Measurements from ENCODE around the gene RASEF.

The RASEF gene

GRCh38 chr9:82991671-82992070, 71.3 kb downstream of the RASEF start:
- TF ChIP-seq CTCF (IDR thresholded peaks at IDR 0.05; ENCODE audit: low read depth, low read length) = no peak
- no peak overlapping the region for H3K4me3 ChIP-seq (ENCODE audit: low read depth, low read length)

GRCh38 chr9:82989929-82990328, 73.0 kb downstream of the RASEF start:
- TF ChIP-seq CTCF (IDR thresholded peaks at IDR 0.05; ENCODE audit: low read depth, low read length) = no peak
- H3K4me3 ChIP-seq (ENCODE audit: low read depth, low read length) = no peak overlapping the region

- no peak overlapping the region for H3K4me3 ChIP-seq (ENCODE audit: low read depth, low read length)
- TF ChIP-seq CTCF (IDR thresholded peaks at IDR 0.05; ENCODE audit: low read depth, low read length) = no peak
These were observed 74.5 kb downstream of the RASEF start for GRCh38 chr9:82988488-82988887.

- no peak overlapping the region for H3K4me3 ChIP-seq (ENCODE audit: low read depth, low read length)
- TF ChIP-seq CTCF (IDR thresholded peaks at IDR 0.05; ENCODE audit: low read depth, low read length) = no peak
These were observed 75.4 kb downstream of the RASEF start for GRCh38 chr9:82987370-82988189.

- no peak for TF ChIP-seq CTCF (IDR thresholded peaks at IDR 0.05; ENCODE audit: low read depth, low read length)
- no peak overlapping the region for H3K4me3 ChIP-seq (ENCODE audit: low read depth, low read length)
These were observed 81.4 kb downstream of the RASEF start for GRCh38 chr9:82981552-82981951.

GRCh38 chr9:82975176-82975575, 87.8 kb downstream of the RASEF start:
- no peak overlapping the region for H3K4me3 ChIP-seq (ENCODE audit: low read depth, low read length)
- TF ChIP-seq CTCF (IDR thresholded peaks at IDR 0.05; ENCODE audit: low read depth, low read length) = no peak

- TF ChIP-seq CTCF (IDR thresholded peaks at IDR 0.05; ENCODE audit: low read depth, low read length) = no peak
- H3K4me3 ChIP-seq (ENCODE audit: low read depth, low read length) = no peak overlapping the region
These were observed 90.5 kb downstream of the RASEF start for GRCh38 chr9:82972446-82972845.

Measured in WI38 (cell line).